Measurements from ENCODE around the gene MCM3.

Gene MCM3

GRCh38 chr6:52253494-52253893, 31.0 kb downstream of the MCM3 start:
- no peak for DNase-seq (ENCODE audit: low read depth in 1 of 2, low spot score in 1 of 2)

GRCh38 chr6:52251113-52251512, 33.4 kb downstream of the MCM3 start:
- no peak for DNase-seq (ENCODE audit: low read depth in 1 of 2, low spot score in 1 of 2)

- no peak for DNase-seq (ENCODE audit: low read depth in 1 of 2, low spot score in 1 of 2)
These were observed 35.5 kb downstream of the MCM3 start for GRCh38 chr6:52249078-52249477.

DNA sequence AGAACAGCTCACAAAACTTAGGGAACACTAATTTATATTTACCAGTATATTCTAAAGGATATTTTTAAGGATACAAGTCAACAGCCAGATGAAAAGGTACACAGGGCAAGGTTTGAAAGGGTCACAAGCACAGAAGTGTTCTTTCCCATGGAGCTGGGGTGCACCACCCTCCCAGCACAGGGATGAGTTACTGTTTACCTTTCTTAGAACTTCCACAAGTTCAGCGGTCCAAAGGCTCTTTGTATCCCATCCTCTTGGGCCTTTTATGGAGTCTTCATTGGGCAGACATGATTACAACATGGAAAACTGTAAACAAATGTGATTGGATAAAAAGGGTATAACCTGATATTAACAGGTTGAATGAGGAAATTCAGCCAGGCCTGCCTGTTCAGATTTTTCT, 39.1 kb downstream of the MCM3 start:
- no peak for DNase-seq (ENCODE audit: low read depth in 1 of 2, low spot score in 1 of 2)

GRCh38 chr6:52244400-52244799, 40.1 kb downstream of the MCM3 start, which contains the start of gene IL17F:
TSS of gene IL17F (minus strand) at chr6:52244500. CDS start at chr6:52244429, 71 bp downstream.
- no peak for DNase-seq (ENCODE audit: low read depth in 1 of 2, low spot score in 1 of 2)

- DNase-seq (ENCODE audit: low read depth in 1 of 2, low spot score in 1 of 2): no peak
These were observed 41.2 kb downstream of the MCM3 start for GRCh38 chr6:52243282-52243893.

DNA sequence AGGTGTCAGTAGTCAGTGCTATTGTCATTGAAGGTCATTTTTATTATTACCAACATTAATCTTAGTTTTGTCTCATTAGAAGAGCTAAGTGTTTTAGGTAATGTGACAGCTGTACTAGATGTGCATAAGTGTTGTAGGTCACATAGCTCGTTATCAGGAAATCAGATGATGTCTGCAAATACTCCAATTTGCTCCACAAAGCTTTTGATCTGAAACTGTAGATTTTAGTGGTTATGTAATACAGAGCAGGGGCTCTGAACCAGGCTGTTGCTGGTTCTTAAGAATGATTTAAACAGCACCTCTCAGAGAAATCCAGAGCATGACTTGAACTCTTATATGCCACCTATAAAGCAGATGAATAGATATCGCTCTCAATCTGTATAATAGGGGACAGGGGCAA, 42.7 kb downstream of the MCM3 start:
- DNase-seq (ENCODE audit: low read depth in 1 of 2, low spot score in 1 of 2): no peak

DNA sequence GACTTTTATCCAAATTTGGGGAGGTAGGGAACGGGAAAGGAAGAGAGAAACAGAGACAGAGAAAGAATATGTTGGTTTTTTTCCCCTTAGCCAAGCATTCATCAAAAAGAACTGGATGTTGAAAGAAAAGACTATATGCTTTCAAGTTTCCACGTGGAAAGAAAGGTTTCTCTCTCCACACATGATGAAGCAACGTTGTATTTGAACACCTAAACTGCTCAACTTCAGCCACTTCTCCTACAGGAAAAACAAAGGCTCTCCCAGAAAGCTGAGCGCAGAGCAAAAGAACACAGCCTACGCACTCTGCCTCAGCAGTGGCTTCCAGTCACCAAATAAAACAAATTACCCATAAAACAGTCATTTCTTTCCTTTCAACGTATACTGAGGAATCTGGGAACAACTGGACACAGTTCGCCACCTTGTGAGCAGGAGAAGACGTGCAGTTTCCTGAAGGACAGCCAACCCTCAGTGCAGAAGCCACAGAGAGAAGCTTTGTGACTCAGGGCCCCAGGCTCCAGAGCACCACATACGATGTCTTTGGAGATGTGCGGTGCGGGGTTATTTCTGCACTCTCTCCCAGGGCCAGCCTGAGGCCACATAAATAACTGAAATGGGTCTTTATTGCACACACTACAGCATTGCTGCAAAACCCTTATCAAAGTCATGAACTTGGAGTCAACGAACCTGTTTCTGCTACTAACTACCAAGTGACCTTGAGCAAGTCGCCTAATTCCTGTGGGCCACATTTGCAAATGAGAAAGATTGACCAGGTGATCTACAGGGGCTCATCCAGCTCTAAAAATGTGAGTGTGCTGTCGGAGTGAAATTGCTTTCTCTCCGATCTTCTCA, 50.3 kb downstream of the MCM3 start:
- DNase-seq (ENCODE audit: low read depth in 1 of 2, low spot score in 1 of 2): no peak

GRCh38 chr6:52233005-52233404, 51.5 kb downstream of the MCM3 start:
- no peak for DNase-seq (ENCODE audit: low read depth in 1 of 2, low spot score in 1 of 2)

DNA sequence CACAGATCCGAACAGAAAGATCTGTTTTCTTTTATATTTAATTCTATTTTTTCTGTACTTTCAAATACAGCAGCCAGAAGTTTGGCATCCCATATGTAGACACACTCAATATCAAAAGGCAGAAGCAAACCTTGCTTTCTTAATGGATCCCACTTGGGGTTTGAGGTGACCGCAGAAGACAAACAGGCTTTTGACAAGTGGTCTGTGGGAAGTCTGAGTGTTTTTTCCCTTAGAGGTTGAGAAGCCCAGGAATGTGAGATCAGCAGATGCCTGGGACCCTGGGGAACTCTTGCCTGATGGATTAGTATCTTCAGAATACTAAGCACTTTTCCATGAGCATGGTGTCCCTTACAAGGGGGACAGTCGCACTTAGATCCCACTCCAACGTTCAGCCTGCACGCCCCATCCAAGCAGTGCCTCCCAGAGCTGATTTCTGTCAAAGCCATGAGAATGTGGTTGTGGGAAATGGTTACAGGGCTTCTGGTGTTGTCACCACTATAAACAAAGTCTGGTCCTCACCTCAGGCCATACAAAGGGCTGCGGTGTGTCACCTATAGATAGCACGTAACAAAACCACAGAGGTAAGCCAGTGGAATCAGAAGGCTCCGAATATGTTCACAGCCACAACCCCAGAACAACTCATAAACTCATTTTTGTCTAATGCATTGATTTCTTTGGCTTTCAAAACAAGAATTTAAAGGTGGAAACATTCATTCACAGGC, 53.0 kb downstream of the MCM3 start:
- no peak for DNase-seq (ENCODE audit: low read depth in 1 of 2, low spot score in 1 of 2)

- no peak for DNase-seq (ENCODE audit: low read depth in 1 of 2, low spot score in 1 of 2)
These were observed 53.9 kb downstream of the MCM3 start for GRCh38 chr6:52230685-52231084.

GRCh38 chr6:52227495-52227894, 57.0 kb downstream of the MCM3 start:
- peak in 1 of 2 donors; percentile 13 for DNase-seq (ENCODE audit: low read depth in 1 of 2, low spot score in 1 of 2)

DNA sequence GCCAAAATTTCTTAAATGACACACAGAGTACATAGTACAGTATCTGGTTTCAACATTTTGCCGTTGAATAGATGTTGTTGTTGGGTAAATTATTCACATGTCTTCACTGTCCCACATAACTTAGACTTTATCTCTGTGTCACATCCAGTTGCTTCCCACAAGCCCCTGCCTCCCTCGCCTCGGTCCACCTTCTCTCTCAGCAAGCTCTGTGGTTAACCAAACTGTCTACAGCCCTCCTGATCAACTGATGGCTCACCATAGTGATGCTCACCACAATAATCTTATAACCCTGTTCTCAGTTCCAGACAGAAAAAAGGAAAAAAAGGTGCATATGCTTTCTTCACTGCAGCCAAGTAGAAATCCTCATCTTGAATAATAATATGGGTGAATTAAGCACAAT, 63.2 kb downstream of the MCM3 start:
- no peak for DNase-seq (ENCODE audit: low read depth in 1 of 2, low spot score in 1 of 2)

GRCh38 chr6:52217761-52218160, 66.8 kb downstream of the MCM3 start:
- no peak for DNase-seq (ENCODE audit: low read depth in 1 of 2, low spot score in 1 of 2)

DNA sequence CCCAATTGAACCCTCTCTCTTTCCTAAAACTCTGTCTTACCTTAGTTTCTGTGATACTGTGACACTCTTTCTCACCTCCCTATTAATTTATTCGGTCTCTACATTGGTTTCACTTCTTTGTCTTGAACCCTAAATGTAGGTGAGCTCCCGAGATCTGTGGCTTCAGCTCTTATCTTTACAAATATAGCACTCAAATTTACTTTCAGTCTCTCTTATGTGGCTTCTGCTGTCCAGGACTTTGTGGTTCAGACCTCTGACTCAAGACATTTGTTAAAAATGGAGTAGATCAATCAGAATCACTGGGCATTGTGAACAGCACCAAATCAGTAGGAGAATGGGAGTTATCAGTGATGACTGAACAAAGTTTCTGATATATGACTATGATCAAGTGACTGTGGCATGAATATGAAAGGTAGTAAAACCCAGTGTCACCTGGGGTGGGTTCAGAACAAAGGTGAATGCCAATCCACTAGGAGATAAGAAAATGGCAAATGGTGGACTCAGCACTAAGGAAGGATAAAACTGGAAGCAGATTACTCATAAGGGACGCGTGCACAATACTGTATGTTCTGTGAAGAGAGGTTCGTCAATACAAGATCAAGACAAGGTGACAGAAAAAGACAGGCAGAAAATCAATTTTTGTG, 67.5 kb downstream of the MCM3 start:
- DNase-seq (ENCODE audit: low read depth in 1 of 2, low spot score in 1 of 2): no peak

- no peak for DNase-seq (ENCODE audit: low read depth in 1 of 2, low spot score in 1 of 2)
These were observed 68.8 kb downstream of the MCM3 start for GRCh38 chr6:52215787-52216186.
